Left kidney (tissue), 2 donors: ENCODE measurements around the gene CCDC127. TPM values are rescaled to one million over a fixed set of nuclear protein-coding genes. Genes with fewer than 3 reads are reported as not detected.

ENCODE experiments used
- DNase-seq: peaks from one replicate; pipeline ENCODE4 v3.0.0-alpha.2; 2013
- polyA plus RNA-seq: library from polyadenylated mRNA; unstranded; fragments of 120-200 nt; gene quantifications from one replicate; pipeline ENCODE4 v1.2.1, GENCODE V29; 2013; ENCODE audit not compliant: insufficient read length

CCDC127 gene
- polyA plus RNA-seq, 1 donor: 13.8 TPM

DNA sequence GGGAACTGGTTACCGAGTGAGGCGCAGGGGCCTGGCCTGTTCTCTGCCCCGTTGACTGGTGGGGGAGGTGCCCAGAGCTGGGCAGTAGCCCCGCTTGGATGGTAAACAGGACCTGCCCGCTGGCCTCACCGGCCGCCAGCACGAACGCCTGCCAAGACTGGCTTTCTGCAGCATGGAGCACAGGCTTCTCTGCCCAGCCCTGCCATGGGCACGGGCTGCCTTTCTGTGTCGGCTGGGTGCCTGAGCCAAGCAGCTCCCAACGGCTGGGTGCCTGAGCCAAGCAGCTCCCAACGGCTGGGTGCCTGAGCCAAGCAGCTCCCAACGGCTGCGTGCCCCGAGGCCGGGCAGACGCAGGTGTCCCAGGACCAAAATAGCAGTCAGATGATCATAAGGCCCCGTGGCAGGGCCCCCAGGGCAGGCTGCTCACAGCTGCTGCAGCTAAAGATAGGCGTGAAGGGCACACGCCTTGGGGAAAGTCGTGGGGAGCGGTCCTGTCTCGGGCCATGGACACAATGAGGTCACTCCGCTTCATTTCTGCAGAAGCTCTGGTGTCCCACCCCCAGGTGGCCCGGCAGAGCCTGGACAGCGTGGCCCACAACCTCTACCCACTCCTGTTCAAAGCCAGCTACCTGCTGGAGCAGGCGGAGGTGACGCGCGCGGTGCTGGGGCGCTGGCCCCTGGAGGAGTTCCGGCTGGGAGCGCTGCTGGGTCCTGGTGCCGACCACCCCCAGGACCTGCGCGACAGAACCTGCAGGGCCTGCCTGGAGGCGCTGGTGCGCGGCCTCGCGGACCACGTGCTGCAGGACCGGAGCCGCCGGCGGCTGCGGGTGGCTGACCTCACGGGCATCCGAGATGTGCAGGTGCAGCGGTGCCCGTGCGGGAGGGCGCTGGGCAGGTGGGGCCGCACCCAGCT is 26.7 kb downstream of the CCDC127 start, which contains the start of gene LRRC14B:
TSS of gene LRRC14B (plus strand) at position 460 of the 913 bp plus-strand sequence. CDS start at position 504, 44 bp downstream.
- DNase-seq: no peak

- no peak for DNase-seq
These were observed 27.5 kb downstream of the CCDC127 start for GRCh38 chr5:190366-191035.

- no peak for DNase-seq
These were observed 28.0 kb downstream of the CCDC127 start for GRCh38 chr5:189976-190365.

DNA sequence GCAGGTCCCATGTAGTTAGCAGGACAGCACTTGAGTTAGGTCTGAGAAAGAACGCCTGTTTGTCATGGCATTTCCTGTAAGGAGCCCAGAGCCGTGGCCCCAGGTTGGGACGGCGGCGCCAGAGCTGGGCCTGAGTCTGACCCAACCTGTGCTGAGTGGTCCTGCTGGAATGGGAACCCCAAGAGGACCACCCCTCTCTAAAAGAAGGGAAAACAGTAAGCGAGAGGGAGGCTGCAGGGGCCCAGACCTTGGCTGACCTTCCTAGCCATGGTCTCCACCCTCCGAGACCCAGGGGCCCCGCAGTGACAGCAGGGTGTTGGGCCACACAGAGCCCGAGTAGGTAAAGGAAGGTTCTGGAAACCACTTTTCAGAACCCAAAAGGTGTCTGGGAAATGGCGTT is 28.5 kb downstream of the CCDC127 start:
- DNase-seq: no peak

DNA sequence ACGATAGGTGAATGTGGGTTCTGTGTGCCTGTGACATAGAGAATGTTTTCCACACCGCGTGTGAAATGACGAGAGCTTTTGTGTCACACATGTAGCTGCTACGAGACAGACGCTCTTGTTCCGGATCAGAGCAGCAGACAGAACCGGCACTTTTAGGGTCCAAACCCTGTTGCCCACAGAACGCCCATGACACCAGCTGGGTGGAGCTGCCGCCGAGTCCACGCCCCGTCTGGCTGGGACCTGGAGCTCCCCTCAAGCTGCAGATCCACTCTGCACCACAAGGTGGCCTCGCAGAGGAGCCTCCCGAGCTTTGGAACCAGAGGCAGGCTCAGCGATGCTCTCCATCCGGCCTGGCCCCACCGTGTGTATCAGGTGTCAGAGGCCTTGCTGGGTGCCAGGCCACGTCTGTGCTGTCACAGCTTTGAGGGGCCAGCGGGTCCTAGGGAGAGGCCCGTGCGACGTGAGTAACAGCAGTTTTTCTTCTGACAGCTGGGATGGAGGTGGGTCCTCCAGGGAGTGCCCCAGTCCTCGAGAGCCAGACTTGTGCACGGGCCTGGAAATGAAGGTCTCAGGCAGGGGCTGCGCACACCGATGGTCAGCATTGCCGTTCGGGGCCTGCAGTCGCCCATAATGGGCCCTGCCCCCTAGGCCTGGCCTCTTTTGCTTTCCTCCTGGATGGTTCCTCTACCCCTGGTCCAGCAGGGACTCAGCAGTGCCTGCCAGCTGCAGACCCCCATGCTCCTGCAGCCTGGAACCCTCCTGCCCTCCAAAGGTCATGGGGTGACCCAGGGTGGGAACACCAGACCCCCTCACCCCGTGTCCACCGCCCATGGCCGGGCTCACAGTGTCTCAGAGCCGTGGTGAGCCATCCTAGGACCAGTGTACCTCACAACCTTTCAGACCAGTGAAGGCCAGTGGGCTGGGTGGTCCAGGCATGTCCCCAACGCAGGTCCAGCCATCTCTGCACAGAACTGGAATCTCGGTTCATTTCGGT is 29.2 kb downstream of the CCDC127 start:
- DNase-seq: peak; percentile 87

DNA sequence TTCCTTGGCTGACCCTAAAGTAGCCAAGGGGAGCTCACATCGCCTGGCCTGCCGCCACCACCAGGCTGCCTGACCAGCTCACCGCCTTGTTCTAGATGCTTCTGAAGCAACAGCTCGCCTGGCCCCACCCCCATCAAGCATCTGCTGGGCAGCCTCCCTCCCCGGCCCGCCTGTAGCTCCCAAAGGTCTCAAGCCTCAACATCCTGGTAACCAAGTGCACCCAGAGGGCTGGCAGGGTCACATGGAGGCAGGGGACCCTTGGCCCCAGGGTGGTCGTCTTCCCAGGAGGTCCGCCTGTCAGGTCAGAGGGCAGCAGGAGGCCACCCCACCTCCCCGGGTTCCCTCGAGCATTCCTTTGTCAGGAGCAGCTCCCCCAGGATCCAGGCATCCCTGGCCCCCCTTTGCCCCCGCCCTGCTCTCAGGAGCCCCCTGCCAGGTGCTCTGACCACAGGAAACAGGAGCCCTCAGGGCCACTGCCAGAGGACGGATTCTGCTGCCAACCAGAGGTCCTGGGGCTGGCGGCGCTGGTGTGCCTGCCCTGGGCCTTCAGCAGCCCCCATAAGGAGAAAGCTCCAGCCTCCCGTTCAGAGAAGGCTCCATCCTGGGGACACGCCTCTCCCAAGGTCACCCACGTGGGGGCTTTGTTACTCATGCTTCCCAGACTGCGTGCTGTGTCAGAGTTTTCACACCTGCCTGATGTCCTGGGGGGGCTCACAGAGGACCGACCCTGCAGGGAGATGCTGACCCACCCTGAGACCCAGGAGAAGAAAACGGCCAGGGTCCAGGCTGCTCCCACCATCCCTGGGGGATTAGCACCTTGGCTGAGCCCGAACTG is 30.1 kb downstream of the CCDC127 start:
- no peak for DNase-seq

- DNase-seq: no peak
These were observed 30.9 kb downstream of the CCDC127 start for GRCh38 chr5:187042-187431.

DNA sequence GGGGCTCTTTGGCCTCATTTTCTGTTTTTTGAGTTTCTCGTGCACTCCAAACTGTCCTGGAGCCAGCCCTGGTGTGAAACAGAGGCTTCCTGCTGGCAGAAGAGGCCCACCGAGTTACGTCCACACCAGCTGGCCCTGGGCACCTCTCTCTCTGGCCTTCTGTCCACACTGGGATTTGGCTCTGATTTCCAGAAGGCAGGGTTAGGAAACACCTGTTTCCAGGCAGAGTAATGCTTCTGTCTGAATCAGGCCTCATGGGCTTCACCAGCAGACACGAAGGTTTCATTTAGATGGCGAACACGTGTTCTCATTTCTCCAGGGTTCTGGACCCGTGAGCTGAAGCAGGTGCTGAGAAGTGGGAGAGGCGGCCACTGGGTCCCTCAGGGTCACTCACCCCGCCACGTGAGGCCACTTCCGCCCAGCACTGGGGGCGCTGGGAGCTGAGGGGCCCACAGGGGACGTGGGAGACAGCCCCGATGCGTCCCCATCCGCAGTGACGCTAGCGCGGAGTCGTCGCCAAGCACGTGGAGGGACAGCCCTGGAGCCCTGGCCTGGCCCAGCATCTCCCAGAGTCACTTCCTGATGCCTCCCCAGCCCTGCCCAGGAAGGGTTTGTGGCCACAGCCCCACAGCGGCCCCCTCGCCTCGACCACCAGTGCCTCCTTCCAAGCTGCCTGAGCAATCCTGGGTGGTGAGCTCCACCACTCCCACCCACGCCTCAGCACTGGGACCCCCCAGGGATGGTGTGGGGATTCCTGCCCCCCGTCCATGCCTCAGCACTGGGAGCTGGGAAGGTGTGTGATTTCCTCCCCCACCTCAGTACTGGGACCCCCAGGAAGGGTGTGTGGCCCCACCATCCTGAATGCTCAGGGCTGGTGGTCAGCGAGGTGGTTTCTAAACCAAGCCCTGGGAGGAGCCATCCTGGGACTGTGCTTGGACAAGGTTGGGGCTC is 31.6 kb downstream of the CCDC127 start:
- DNase-seq: no peak

DNA sequence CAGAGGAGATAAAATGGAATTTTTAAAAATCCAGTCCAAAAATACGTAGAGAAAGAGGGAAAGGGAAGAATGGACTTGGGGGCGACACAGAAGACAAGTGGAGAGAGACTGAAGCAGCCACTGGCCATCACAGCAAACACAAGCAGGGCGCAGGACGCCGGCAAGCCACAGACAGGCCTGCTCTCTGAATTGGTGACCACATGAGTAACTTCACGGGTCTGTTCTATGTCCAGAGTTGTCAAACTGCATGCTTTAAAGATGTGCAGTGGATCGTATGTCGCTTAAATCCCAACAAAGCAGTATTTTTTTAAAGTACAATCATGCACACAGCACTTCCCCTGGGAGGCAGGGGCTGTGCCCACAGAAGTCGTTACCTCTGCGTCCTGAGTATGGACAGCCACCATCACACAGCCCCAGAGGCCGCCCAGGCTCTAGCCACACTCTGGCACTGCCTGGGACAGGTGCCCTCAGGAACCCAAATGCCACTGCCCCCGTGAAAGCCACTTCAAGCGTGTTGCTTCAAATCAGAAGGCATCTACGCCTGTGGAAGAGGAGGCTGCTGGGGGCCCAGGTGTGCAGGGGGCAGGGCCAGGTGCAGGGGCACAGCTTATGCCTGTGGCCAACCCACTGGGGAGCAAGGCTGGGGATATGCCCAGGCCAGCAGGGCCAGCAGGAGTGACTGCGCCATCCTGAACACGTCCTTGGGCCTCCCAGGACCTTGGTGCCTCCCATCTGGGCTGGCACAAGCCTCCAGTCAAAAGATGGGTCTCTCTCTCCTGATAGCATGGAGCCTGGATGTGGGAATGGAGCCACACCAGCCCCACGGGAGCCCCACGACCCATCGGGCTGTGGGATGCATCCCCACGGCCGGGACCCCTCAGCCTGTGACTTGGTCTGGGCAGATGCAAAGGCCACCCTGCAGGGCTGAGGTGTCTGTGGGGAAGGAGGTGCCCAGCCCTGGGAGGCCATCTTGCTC is 32.6 kb downstream of the CCDC127 start:
- DNase-seq: no peak

GRCh38 chr5:184471-184870 is 33.5 kb downstream of the CCDC127 start:
- DNase-seq: no peak

- no peak for DNase-seq
These were observed 35.8 kb downstream of the CCDC127 start for GRCh38 chr5:182126-182525.

DNA sequence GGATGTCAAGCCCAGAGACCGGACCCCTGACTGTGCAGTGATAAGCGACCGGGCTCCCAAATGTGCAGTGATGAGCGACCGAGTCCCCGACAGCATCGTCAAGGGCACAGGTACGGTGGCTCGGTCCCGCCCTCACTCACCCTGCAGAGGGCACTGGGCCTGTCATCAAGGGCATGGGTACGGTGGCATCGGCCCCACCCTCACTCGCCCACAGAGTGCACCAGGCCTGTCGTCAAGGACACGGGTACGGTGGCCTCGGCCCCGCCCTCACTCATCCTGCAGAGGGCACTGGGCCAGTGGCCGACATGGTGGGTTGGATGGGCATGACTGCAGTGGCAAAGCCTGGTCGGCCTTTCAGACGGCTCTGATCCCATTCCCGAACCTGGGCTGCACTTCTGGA is 36.4 kb downstream of the CCDC127 start:
- no peak for DNase-seq

DNA sequence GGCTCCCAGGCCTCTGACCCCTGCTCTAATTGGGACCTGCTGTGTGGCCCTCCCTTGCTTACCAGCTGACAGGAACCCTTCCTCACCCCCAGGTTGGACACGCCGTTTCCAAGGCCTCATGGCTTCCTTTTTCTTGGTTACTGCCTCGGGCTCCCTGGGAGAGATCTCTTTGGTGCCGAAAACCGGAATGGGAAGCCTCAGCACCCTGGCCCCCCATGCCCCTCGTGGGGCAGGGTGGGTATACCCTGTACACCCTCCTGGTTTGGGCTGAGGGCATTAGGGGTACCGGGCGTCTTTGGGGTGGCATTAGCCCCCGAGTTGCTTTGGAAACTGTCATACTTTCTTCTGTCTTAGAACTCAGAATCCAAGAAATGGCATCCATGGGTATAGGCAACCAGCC is 36.8 kb downstream of the CCDC127 start:
- no peak for DNase-seq

DNA sequence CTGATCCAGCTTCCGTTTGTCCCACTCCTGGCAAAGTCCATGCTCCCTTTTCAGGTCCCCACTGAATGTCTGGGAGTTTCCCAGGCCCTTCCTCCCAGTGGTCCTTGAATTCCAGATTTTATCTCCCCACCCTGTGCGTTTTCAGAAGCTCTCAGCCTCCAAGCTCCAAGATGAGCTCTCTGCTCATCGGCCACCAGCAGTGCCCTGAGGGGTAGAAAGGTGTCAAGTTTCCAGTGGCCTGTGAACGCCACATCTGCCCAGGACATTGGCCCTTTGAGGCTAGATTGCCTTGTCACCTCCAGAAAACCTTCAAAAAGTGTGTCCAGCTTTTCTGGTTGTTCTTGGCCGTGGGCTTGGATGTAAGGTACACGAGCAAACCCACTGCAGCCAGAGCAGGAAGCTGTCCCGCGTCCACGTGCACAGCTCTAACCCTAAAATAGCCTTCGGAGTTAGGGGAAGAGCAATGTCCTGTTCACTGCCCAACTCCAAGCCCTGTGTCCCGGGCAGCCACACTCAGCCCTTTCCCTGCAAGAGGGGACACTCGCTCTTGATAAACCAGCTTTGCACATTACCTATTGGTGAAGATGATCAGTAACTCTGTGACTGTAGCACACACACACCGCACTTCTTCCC is 37.6 kb downstream of the CCDC127 start:
- no peak for DNase-seq

DNA sequence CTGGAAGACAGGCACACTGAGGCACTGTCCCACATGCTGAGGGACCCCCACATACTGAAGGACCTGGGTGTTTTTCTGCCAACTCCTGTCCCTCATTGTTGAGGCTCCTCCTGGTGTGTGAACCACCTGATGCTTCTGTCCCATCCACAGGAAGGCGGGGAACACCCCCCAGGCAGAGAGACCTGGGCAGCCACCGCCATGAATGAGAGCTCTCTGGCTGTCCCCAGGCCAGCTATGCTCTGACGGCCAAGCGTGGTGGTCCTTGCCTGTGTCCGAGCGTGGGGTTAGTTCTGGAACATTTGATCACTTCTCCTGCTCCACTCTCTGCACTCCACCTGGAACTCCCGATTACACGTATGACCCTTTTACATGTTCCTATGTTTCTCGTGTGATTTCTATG is 38.6 kb downstream of the CCDC127 start:
- no peak for DNase-seq

GRCh38 chr5:178110-178509 is 39.8 kb downstream of the CCDC127 start:
- DNase-seq: no peak

DNA sequence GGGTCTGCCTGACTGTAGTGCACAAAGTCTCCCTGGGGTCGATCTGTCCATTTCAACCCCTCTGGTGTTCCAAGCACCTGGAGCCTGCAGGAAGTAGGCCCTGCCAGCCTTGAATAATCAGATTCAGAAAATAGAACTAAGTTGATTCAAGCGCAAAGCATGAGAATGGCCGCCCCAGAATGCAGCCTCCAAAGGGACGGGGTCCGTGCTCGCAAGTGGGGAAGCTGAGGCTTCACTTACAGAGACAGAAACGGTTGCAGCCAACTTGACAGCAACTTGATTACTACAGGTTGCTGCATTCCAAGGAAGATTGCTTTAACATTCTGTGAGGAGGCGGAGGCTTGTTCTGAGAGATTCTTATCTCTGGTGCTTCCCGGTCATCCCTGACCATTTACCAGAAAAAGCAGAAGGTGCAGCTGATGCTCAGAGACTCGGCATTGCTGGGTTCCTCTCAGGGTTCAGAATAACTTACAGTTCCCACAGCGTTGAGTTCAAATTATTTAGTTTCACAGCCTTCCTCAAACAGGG is 41.6 kb downstream of the CCDC127 start:
- DNase-seq: no peak

DNA sequence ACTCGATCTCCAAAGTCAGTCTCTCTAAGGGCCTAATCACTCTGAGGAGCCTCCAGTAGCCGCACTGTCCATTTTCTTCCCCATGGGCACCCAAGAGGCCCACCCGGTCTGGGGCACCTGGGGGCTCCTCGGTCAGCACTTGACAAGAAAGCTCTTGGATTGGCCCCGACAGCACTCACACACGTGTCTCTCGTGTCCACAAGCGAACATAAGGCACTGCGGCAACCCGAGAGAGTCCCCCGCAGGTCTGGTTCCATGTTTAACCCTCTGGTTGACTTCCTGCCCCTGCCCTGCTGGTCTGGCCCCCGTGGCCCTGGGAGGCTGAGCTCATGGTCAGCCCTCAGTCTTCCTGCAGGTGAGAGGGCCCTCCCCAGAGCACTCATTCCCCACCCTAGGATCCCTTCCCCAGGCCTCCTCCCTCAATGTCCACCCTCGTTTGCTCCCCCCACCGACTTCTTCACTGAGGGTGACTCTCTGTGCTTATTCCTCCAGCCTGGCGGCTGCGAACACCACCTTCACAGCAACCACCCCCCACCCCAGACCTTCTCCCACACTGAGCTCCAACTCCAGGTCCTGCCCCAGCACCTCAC is 43.0 kb downstream of the CCDC127 start:
- no peak for DNase-seq
